ENCODE results near the gene SGMS1. TPM values are rescaled to one million over a fixed set of nuclear protein-coding genes. Genes with fewer than 3 reads are reported as not detected.
"Not testable (repeated sequence)": the region's sequence is repeated elsewhere in the genome, so short reads cannot be mapped to it uniquely, and the experiment has no call there.

SGMS1 gene
- total RNA-seq (2014; rRNA removed; shearing (Covaris generic)) = 36.1 and 54.7 TPM in 2 replicates
- 19.3 and 23.0 TPM in 2 replicates for polyA plus RNA-seq (2015; cell fraction: cytosol; rRNA removed)
- 14.7 and 20.5 TPM in 2 replicates for polyA plus RNA-seq (2015; cell fraction: nucleus; rRNA removed)

DNA sequence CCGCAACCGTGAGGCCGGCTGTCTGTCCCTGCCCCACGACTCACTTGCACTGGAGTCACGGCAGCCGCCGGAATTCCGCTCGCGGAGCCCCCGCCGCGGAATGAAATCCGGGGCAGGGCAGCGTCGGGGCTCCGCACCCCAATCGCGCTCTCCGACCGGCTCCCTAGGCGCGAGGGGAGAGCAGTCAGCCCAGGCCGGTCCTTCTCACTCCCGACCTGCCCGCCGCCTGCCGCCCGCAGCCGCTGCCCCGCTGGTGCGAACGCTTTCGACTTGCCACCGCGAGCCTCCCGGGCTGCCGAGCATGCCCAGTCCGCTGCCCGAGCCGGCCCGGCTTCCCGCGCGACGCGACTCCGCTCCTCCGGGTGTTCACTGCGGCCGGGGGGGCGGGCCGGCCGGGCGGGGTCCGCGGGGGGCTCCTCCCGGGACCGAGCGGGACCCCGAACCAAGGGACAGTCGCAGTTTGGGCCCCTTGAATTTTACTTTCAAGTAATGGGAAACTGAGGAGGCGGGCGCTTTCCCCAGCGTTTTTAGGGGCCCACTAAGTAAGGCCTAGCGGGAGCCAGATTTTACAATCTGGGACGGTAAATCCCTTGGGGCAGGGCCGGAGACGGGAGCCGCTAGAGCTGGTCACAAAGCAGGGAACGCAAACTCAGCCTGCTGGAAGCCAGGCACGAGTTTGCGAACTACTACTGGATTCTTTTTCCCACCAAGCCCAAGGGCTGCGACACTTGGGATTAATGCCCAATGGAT is at the start of gene SGMS1:
Gene SGMS1, minus strand, starts transcription at position 294 of the 750 bp plus-strand sequence. CDS start 279,842 bp downstream, outside the sequence.
- peak; percentile 65 for DNase-seq (ENCODE audit: low read depth)

DNA sequence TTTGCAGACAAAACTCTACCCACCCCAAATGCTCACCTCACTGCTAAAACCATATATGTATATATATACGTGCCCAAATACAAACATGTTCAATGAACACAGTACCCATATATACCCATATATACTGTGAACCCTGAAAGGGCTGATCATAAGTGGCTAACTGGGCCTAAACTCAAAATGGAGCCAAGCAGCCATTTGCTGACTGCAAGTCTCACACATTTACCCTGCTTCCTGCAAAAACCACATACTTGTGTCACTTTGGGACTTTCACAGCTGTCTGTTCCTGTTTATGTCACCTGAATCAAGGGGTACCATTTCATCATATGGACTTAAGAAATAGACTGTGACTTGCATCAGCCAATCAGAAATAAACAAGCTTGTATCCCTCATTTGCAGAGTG is 48.4 kb upstream of the SGMS1 start:
- DNase-seq (ENCODE audit: low read depth) = not testable (repeated sequence)

DNA sequence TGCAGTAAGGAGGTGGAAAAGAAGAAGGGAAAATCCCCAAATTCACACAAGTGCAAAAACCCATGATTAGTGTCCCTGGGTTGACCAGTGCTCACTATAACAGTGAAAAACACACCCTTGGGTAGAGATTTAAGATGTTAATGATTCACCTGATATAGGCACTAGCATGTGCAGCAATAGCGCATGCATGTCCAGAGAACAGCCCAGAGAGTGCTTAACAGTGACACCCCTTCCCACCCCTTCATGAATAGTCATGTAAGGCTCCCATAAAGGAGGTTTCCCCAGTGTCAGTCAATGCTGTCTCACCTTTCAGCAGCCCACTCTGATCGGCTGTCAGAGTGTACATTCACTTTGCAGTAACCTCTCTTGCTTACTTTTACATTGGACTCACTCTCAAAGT is 47.9 kb upstream of the SGMS1 start:
- DNase-seq (ENCODE audit: low read depth) = not testable (repeated sequence)

DNA sequence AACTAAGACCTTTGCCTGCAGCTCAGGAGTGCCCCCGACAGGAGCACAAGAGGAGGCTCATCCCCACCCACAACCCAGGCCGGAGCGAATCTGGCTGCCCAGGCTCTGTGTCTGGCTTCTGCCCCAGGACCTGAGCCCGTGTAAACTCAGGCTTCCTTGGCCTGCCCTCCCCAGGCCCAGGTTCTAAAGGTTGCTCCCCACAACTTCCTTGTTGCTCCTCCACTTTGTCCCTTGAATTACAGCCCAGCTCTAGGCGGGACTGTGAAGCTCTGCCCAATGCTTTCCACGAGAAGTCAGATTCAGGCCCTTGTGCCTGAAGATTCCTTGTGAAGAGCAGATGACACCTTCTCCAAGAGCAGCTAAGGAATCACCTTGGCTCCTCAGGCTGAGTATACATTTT is 46.2 kb upstream of the SGMS1 start:
- not testable (repeated sequence) for DNase-seq (ENCODE audit: low read depth)

DNA sequence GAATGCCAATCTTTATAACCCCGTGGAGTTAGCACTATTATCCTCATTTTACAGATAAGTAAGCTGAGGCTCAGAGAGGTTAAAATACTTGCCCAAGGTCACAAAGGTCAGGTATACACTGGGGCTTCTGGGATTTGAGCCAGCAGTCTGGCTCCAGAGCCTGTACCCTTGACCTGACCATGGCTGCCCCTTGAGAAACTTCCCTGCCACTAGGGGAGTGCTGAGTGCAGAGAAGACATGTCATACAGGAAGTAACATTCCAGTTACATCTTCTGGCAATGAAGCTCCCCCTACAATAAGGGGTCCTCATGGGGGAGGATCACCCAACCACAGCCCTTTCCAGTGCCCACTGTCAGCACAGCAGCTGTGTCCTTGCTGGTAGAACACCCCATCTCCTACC is 43.6 kb upstream of the SGMS1 start:
- not testable (repeated sequence) for DNase-seq (ENCODE audit: low read depth)

DNA sequence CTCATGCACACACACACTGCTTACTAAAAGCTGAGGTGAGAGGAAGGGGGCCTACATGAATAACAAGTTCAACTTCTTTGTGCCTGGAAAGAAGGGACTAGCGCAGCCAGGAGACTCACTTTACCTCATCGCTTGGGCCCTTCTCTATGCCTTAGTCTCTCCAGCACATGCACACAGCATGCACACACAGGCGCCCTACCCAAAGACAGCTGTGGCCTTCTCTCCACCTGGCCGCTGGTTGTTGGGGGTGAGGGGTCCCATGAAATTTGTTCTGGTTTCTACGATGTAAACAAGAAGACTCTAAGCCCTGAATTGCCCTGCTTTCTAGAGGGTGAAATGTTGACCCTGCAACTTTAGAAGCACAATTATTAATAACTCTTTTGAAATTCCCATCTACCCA is 38.7 kb upstream of the SGMS1 start:
- DNase-seq (ENCODE audit: low read depth) = not testable (repeated sequence)

DNA sequence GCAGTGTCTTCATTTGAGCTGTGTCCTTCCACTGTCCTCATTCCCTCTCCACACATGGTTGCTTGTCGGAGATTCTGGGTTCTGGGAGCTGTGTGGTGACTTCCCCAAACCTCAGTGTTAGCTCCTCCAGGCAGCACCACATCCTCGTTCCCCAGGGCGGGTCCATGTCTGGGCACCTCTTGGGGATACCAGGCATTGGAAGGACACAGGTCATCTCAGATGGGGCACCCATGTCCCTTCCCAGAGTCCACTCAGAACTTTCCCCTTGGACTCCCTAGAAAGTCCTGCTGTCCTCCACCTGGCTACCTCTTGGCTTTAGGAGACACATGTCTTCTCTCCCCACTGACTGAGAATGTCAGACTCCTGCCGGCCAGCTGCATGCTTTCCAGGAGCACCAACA is 37.8 kb upstream of the SGMS1 start:
- DNase-seq (ENCODE audit: low read depth) = not testable (repeated sequence)

DNA sequence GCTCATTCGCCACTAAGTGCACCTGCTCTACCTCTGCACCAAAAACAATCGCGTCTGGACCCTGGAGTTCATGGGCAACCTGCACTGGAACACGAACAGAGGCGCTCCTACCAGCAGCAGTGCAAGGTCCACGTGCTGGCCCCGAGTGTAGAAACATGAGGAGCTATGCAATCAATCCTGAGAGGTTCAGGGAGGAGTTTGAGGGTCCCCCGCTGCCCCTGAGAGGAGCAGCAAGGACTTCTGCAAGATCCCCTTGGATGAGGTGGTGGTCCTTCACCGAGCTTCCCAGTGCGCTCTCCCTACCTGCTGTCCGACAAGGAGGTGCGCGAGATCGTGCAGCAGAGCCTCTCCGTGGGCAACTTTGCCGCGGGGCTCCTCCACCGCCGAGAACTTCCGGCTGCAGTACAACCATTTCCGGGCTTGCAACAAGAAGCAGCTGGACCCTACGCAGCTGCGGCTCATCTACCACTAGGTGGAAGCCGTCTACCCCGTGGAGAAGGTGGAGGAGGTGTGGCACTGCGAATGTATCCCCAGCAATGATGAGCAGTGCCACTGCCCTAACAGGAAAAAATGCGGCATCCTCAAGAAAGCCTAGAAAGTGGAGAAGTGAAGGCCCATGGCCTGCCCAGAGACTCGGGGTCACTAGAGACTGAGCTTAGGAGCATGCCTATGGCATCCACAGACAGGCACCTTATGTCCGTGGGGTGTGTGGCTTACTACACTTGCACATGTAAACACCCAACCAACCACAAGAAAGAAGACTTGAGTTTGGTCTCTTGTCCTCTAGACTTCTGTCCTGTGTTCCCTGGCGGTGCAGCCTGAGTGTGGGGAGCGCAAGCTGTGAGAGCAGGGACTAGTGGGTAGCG is 36.3 kb upstream of the SGMS1 start:
- peak; percentile 77 for DNase-seq (ENCODE audit: low read depth)

DNA sequence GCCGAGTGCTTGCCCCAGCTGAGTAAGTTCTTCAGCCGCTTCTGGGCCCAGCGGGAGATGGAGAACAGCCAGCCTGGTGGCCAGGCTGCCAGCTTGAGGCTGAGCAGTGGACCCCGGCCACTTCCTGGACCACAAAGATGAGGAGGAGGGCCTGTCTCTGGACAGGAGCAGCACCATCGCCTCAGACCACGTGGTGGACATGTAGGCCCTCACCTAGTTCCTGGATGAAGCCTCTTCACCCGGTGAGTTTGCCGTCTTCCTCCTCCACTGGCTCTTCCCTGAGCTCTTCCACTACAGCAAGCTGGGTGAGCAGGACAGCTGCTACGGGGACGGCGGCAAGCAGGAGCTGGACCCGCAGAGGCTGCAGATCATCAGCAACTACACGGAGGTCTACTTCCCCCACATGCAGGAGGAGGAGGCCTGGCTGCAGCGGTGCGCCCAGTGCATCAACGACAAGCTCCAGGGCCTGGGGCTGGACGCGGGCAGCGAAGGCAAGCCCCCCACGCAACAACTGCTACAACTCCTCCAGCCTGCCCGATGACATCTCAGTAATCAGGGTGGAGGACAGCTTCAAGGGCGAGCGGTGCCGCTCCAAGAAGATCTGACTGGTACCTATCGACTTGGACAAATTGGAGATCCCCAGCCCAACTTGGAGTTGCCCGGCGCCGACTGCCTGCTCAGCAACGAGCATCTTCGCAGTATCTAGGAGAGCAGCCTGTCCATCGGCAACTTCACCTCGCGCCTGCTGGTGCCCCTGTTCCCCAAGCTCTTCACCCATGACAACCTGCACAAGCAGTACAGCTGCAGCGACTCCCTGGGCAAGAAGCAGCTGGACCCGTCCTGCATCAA is 35.5 kb upstream of the SGMS1 start:
- DNase-seq (ENCODE audit: low read depth) = not testable (repeated sequence)

DNA sequence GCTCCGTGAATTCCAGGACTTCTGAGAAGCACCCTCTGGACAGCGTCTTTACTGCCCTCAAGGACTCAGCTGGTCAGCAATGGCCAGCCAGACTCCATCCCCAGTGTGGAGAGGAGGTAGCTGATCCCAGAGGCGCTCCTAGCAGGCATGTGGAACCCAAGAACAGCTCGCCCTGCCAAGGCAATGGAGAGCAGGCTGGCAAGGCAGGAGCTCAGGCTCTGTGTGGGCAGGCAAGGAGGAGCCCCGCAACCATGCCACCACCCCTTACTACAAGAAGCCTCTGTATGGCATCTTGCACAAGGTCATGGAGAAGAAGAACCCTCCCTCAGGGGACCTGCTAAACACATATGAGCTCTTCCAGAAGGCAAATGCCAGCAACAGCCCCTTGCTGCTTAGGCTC is 34.4 kb upstream of the SGMS1 start:
- no peak for DNase-seq (ENCODE audit: low read depth)

DNA sequence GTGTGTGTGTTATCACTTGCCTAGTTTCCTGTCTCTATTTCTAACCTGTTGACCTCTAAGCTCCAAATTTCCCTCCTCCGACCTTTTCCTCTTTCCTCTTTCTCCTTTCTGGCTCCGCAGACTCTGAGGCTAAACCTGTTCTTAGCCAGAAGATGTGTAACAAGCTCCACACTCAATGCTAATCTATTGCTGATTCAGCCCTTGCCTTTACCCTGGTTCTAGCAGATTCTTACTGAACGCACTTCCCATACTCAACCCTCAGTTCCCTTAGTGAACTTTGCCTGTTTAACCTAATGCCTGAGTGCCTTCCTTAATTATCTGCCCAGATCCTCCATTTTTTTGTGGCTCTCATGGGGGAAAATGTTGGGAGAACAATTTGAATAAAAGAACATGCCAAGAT is 30.0 kb upstream of the SGMS1 start:
- DNase-seq (ENCODE audit: low read depth) = no peak

DNA sequence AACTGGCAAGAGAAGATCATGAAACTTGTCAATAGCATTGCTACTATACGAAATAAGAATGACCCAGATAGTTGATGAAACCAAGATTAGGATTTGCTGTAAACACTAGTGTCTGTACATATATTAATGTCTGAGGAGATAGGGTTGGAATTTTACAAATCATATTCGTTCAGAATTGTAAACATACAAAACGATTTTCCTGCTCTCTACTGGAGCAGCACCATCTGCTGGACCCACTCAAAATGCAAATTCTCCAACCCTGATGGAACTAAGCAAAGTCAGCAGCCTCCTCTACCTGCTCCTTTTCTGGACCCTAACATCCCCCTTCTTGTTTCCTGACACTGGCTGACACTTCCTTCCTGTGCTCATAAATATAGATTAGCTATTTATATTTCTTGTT is 29.4 kb upstream of the SGMS1 start:
- DNase-seq (ENCODE audit: low read depth) = no peak

DNA sequence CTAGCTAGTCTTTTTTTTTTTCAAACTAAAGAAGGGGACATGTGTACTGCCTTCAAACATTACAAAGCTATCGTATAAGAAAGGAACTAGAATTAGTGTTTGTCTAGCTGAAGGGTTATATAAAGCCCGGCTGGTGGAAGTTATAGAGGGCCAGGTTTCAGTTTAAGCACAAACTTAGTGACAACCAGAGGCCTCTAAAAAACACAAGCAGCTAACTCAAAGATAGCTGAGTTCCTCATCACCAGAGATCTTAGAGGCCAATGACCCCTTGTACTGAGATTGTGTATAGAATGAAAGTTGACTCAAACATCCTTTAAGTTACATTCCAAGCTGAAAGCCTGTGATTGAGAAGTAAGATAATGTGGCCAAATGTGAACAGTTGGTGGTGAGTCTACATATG is 28.1 kb upstream of the SGMS1 start:
- DNase-seq (ENCODE audit: low read depth) = no peak

DNA sequence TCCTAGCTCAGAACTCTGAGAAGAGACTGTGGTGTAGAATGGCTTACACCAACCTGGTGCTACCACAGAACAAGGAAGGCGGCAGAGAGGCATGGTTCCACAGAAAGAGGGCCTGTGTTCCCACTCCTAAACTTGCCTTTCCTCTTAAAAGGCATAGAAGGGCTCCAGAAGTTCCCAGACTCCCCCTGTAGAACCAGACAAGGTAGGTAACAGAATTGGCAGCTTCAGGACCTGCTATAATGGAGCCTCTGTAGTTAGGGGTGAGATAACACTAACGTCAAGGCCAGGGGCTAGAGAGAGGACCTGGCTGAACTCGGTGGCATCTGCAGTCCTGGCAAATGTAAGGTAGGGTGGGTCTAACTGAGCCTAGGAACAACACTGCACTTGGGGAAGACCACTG is 26.7 kb upstream of the SGMS1 start:
- DNase-seq (ENCODE audit: low read depth) = no peak

DNA sequence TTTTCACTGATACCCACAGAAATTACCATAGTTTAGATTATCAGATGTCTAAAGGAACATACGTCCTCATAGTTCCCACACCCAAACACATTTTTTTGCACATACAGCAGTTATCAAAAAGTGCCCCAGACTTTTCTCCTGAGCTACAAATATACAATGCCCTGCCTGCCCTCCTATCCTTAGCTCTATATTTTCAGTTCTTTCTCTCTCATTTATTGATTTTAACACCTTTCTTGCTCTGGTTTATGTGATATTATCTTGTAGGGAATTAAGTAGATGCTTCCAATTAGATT is 25.1 kb upstream of the SGMS1 start:
- no peak for DNase-seq (ENCODE audit: low read depth)

DNA sequence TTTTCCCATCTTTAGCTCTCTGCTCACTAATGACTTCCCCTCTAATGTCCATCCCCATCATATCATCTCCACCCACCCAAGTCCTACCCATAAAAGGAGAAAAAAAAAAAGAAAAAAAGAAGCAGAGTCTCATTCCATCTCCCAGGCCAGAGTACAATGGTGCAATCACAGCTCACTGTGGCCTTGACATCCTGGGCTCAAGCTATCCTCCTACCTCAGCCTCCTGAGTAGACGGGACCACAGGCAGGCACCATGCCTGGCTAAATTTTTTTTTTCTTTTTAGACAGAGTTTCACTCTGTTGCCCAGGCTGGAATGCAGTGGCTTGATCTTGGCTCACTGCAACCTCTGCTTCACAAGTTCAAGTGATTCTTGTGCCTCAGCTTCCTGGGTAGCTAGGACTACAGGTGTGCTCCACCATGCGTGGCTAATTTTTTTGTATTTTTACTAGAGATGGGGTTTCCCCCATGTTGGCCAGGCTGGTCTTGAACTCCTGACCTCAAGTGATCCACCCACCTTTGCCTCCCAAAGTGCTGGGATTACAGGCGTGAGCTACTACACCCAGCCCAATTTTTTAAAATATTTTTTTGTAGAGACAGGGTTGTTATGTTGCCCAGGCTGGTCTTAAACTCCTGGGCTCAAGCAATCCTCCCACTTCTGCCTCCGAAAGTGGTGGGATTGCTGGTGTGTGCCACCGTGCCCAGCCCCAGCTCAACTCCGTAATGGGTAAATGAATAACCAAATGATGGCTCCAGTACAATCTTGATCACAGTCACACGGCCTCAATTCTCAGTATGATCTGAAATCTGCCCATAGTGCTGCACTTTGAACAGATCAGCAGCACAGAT is 24.6 kb upstream of the SGMS1 start:
- DNase-seq (ENCODE audit: low read depth) = no peak

DNA sequence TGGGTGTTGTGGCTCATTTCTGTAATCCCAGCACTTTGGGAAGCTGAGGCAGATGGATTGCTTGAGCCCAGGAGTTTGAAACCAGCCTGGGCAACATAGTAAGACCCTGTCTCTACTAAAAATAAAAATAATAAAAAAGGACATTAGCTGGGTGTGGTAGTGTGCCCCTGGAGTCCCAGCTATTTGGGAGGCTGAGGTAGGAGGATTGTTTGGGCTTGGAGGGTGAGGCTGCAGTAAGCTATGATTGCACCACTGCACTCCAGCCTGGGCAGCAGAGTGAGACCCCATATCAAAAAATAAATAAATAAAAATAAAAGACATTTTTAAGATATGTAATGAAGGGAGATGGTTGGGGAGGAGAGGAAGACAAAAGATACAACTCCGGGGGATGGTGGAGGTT is 23.6 kb upstream of the SGMS1 start:
- DNase-seq (ENCODE audit: low read depth) = not testable (repeated sequence)

DNA sequence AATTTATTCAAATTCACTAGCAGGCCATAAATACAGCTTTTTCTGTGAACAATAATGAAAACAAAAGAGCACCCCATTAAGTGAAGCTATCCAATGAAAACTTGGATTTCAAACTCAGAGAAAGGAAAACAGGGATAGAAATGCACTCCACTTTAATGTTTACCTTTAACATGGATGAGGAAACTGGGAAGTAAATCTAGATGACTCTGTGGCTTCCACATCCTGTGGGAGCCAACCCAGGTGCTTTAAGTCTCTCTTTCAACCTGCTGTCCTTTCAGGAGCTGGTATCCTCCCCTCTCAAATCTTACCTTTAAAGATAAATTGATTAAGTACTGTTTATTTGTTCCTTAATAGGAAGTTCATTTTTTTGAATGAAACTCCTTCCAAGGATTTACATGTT is 21.5 kb upstream of the SGMS1 start:
- no peak for DNase-seq (ENCODE audit: low read depth)

DNA sequence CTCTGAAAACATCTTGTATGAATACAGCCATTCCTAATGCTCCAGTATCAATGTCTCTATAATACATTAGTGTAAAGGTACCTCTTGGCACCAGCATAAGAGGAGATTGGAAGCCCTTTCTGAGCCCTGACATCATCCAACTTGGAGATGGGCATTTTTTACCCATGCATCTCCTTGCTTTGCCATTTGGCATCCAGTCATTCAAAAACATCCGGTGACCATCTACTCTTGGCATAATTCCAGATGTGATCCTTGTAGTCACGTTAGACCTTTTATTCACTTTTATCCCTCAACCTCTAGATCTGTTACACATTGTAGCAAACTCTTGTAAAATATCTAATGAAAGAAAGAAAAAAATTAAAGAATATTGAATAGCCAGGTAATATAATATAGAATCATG is 17.9 kb upstream of the SGMS1 start:
- peak; percentile 59 for DNase-seq (ENCODE audit: low read depth)

DNA sequence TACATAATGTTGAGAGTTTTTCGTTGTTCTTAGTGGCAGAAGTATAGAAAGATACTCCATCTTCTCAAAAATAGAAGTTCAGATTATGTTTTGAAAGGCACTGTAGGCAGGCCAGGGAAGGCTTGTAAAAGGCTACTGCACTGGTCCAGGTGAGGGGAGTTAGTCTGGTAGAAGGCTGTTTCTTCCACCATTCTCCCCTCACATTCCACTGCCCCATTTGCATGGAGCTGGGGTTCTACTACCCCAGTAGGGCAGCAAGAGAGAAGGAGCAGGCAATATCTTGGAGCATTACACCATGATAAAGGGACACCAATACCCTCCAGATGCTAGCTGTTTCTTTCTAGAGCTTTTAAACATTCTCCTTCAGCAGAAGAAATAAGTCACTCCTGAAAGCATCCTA is 16.5 kb upstream of the SGMS1 start:
- DNase-seq (ENCODE audit: low read depth) = no peak
